Retinal pigment epithelial cell (primary cell): Measurements from ENCODE around the gene IGFBP3.

ENCODE experiments used
- DNase-seq: peaks from one replicate; pipeline ENCODE4 v3.0.0-alpha.2; 2010; ENCODE audit warnings: low read depth
- H3K4me3 ChIP-seq: 2 replicates; pipeline ENCODE4 v1.5.1; 2011; ENCODE audit warnings: mild to moderate bottlenecking, low read length, control low read depth, moderate library complexity
- TF ChIP-seq, protein P1 (sequence below): conservative IDR thresholded peaks from 2 replicates; pipeline ENCODE4 v1.5.1; 2011; ENCODE audit warnings: low read depth, low read length, control low read depth, inconsistent platforms

IGFBP3 gene

DNA sequence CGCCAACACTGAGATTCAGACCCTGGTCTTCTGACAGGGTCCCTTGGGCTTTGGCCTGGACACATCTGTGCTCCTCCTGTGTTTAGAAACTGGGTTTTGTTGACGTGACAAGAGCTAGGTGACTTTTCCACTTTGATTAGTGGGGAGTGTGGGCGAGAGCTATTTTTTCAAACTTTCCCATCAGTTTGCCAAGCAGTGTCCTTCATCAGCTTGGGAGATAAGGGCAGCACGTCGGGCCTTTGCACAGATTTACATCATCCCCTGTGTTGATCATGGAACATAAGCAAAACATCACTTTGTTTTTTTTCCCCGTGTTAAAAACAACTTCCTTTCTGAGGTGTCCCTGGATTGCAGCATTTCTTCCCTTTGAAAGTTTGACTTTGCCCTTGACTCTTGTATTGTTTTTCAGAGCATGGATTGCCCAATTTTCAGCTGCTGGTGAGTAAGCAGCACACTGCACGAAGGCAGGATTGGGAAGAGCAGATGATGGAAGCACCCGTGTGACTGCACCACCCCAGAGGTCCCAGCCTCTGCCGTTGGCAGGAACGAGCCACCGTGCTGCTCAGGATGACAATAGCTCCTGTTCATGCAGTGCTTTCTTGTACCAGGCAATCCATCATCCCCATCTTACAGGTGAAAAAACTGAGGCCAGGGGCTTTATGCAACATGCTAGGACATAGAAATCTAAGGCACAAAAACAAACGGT is 39.2 kb downstream of the IGFBP3 start:
- H3K4me3 ChIP-seq, result no peak overlapping the region
- TF ChIP-seq, protein P1, sequence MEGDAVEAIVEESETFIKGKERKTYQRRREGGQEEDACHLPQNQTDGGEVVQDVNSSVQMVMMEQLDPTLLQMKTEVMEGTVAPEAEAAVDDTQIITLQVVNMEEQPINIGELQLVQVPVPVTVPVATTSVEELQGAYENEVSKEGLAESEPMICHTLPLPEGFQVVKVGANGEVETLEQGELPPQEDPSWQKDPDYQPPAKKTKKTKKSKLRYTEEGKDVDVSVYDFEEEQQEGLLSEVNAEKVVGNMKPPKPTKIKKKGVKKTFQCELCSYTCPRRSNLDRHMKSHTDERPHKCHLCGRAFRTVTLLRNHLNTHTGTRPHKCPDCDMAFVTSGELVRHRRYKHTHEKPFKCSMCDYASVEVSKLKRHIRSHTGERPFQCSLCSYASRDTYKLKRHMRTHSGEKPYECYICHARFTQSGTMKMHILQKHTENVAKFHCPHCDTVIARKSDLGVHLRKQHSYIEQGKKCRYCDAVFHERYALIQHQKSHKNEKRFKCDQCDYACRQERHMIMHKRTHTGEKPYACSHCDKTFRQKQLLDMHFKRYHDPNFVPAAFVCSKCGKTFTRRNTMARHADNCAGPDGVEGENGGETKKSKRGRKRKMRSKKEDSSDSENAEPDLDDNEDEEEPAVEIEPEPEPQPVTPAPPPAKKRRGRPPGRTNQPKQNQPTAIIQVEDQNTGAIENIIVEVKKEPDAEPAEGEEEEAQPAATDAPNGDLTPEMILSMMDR, result no peak
- no peak for DNase-seq

DNA sequence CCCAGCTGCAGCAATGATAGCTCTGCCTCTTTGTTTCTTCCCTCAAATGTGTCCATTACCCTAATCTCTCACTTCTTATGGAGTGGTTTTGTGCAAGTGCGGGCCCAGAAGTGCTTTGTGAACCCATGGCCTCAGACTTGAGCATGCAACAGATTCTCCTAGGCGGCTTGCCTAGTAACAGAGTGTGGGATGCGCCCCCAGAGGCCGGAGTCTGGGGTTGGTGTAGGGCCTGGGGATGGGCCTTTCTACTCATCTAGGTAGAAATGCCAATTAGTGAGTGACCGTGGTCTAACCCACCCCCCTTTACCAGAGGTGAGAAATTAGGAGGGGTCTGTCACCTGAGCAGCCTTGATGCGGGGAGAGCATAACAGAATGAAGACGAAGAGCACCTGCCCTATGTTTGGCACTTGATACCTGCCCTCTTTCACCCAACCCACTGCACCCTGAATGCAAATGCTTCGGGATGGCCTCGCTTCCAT is 39.8 kb downstream of the IGFBP3 start:
- H3K4me3 ChIP-seq, result no peak overlapping the region
- TF ChIP-seq, protein P1, result no peak
- DNase-seq, result no peak

DNA sequence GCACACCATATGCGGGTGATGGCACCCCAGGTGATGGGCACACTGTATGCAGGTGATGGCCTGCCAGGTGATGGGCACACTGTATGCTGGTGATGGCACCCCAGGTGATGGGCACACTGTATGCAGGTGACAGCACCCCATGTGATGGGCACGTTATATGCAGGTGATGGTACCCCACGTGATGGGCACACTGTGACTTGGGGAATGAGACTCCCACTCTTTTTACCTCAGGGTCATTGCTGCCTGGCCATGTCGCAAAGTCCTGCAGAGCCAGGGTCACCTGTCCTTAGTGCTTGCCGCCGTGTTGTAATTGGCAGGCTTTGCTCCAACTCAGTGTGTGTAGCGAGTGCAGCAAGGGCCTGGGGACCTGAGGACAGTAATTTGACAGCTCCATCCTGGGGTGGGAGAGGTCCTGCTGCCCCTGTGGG is 40.6 kb downstream of the IGFBP3 start:
- no peak for DNase-seq
- TF ChIP-seq, protein P1, result no peak
- no peak overlapping the region for H3K4me3 ChIP-seq

DNA sequence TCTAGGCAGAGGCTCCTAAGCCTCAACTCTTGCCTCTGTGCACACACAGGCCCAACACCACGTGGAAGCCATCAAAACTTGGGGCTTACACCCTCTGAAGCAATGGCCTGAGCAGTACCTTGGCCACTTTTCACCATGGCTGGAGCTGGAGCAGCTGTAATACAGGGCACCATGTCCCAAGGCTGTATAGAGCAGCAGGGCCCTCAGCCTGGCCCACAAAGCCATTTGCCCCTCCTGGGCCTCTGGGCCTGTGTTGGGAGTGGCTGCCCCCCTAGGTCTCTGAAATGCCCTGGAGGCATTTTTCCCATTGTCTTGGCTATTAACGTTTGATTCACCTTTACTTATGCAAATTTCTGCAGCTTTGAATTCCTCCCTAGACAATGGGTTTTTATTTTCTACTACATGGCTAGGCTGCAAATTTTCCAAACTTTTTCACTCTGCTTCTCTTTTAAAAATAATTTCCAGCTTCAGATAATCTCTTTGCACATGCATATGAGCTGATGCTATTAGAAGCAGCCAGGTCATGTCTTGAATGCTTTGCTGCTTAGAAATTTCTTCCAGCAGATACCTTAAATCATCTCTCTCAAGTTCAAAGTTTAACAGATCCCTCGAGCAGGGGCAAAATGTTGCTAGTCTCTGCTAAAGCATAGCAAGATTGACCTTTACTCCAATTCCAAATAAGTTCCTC is 42.5 kb downstream of the IGFBP3 start:
- DNase-seq, result no peak
- TF ChIP-seq, protein P1, result no peak
- no peak overlapping the region for H3K4me3 ChIP-seq

DNA sequence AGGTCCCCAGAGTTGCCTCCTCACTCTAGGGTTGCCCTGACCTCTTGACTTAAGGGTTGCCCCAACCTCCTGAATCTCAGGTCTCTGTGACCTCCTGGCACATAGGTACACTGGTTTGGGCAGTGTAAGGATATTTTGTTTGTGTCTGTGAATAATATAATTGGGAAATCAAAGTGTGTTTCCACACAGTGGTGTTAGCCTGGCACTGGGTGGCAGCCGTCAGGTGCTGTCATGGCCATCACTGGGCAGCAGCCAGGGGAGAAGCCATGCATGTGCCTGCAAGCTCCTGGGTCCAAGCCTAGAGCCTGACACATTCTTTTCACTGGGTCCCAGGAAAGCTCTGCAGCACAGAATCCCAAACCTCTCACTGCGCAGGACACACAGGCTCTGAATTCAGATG is 44.6 kb downstream of the IGFBP3 start:
- no peak overlapping the region for H3K4me3 ChIP-seq
- TF ChIP-seq, protein P1, result no peak
- no peak for DNase-seq

DNA sequence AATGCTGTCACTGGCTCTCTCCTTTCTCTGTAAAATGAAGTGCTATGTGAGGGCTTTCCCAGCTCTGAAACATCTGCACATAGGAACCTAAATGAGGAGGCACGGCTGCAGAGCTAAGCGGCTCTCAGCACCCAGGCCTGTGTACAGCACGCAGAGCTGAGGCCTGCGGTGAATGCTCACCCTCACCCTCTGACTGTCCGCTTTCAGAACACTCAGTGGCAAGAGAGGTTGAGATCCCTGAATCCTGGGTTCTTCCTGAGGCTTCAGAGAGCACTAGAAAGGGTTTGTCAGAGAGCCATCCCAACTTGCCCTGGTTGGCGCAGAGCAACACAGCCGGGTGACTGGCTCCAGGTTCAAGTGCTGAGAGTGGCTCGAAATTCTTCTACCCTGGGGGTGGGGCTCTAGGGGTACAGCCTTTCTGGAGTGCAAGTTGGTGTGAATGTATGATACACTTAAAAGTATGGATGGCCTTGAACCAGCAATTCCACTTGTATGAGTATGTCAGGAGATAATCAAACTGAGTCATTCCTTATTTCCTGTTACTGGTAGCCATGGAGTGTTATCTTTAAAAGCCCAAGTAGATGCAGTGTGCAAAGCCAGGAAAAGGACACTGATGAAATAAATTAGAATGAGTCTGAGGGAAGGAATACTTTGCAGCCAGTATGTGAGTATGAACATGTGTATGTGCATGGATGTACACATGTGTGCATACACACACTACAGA is 46.5 kb downstream of the IGFBP3 start:
- TF ChIP-seq, protein P1, result no peak
- no peak for DNase-seq
- H3K4me3 ChIP-seq, result no peak overlapping the region
